Germinal center (tissue), 1 donor: ENCODE data around the gene SLC25A1.
A peak's percentile ranks its signal among the peaks of the same experiment; 100 is the strongest.

ENCODE experiments used
- DNase-seq: peaks from one replicate; pipeline ENCODE4 v3.0.0; 2012; ENCODE audit warnings: mixed read lengths, low spot score

Gene SLC25A1

GRCh38 chr22:19178657-19179496 lies at the start of gene SLC25A1:
Gene SLC25A1, minus strand, starts transcription at chr22:19178736. Its CDS starts 63 bp downstream, at chr22:19178673.
- DNase-seq, result peak; percentile 90

DNA sequence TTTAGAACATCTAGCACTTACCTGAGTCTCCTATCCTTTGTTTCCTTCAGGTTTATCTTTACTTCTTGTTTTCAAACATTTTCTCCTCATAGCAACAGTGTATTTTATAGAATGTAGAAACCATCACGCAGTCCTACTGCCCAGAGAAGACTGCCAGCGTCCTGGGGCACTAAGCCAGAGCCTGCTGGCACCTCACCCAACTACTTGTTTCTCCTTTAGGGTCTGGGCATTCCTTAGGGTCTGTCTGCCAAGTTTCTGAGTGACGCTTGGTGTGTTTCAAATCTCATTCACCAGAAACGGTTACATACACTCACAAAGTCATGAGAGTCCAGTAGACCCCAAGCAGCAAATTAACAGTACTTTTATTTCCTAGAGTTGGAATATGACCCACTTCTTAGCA lies 49.6 kb upstream of the SLC25A1 start:
- no peak for DNase-seq

- DNase-seq, result no peak
Measured at GRCh38 chr22:19226428-19226827, 47.9 kb upstream of the SLC25A1 start.

DNA sequence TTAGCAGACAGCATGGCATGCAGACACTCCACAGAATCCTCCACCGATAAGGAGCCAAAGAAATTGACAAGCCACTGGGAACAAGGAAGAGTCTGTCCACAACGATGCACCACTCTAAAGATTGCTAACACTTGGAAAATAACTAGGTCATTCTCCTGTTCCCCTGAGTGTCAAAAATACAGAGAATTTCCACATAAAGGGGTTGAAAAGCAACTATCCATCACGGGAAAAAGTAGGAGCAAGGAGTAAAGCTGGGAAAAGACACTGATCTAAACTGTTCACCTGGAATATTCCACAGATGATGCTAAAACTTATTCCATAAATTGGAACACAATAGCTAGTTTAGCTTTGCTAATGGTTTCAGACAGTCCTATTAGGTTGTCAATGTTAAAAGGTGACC lies 47.0 kb upstream of the SLC25A1 start:
- no peak for DNase-seq

GRCh38 chr22:19224985-19225384 lies 46.4 kb upstream of the SLC25A1 start:
- DNase-seq, result no peak

GRCh38 chr22:19224557-19224956 lies 46.0 kb upstream of the SLC25A1 start:
- no peak for DNase-seq

DNA sequence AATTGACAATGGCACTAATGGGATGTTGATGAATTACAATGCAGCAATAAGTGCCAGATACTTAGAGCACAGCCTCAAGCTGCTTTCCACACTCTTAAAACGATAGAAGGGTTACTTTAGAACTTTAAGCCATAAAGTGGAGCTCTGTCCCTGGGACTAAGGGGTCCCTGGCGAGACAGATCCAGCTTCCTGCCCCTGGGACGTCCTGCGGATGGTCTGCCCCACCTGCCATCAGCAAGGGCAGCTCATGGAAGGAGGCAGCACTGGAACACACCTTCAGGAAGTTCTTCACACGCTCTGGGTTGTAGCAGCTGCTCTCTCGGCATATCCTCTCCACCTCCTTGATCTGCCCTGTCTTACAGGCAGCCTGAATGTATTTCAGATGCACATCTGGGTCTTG lies 45.1 kb upstream of the SLC25A1 start:
- no peak for DNase-seq

- DNase-seq, result no peak
Measured at GRCh38 chr22:19223110-19223509, 44.6 kb upstream of the SLC25A1 start.

DNA sequence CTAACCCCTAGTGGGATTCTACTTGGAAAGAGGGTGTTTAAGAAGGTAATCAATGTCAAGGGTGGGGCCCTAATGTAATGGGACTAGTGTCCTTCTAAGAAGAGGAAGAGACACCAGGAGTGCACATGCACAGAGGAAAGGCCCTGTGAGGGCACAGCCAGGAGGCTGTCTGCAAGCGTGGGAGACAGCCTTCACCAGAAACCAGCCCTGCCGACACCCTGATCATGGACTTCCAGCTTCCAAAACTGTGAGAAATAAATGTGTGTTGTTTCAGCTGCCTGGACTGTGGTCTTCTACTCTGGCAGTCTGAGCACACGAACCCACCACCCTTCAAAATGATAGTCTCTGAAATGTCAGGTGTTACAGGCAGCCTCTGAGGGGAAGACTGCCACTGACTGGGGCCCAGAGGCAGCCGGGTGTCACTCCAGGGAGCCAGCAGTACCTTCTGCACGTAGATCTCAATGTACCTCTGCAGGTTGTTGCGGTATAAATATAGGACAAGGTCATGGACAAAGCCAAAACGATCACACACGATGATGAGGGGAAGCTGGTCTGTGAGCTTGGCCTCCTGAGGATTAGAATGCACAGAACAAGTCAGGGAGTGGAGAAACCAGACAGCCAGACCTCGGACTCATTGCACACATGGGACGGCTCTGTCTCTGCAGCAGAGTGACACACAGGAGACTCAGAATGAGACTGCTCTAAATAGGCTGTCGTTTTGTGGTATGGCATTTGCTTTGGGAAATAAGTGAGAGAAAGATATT lies 43.9 kb upstream of the SLC25A1 start:
- DNase-seq, result no peak

GRCh38 chr22:19220867-19221266 lies 42.3 kb upstream of the SLC25A1 start:
- no peak for DNase-seq

DNA sequence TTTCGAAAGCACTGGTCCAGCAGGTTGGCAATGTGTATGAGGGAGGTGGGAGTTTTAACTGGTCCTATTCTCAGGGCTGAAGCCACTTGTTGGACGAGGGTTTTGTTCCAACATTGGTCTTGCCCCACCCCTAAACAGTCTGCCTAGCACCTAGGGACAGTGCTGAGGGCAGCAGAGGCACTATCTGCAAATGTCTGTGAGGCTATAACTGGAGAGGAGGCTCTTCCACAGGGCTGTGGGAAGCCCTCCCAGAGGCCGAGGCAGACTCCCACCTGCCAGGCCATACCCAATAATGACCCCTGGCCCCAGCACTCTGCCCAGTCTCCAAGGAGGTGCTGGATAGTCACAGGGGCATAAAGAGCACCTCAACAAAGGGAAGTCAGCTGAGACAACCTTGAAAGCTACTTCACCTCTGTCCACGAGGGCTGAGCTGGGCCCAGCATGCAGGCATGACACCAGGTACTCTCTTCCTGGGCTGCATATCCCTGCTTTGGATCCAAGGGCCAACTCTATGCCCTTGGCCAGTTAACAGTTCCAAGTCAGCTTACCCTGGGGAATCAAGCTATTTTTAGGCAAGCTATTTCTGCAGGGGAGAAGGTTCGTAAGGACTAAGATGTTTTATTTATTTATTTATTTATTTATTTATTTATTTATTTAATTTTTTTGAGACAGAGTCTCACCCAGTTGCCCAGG lies 40.2 kb upstream of the SLC25A1 start:
- no peak for DNase-seq

DNA sequence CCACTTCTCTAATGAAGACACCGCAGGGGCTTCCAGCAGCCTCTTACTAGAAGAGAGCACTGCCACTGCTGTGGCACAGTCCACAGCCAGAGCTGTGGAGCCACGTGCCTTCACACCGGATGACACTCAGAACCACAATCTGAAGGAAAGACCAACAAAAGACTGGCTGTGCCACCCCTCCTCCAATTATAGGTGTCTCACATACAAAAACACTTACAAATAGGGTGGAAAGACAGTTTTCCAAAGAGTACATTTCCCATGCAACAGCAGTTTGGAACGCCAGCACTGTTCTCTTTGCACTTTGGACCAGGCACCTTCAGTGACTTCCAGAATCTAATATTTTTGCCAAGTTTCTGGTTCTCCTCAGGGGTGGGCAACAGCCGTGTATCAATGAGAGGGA lies 38.0 kb upstream of the SLC25A1 start:
- DNase-seq, result no peak

GRCh38 chr22:19215360-19215759 lies 36.8 kb upstream of the SLC25A1 start:
- DNase-seq, result no peak

- no peak for DNase-seq
Measured at GRCh38 chr22:19214078-19214473, 35.5 kb upstream of the SLC25A1 start.

DNA sequence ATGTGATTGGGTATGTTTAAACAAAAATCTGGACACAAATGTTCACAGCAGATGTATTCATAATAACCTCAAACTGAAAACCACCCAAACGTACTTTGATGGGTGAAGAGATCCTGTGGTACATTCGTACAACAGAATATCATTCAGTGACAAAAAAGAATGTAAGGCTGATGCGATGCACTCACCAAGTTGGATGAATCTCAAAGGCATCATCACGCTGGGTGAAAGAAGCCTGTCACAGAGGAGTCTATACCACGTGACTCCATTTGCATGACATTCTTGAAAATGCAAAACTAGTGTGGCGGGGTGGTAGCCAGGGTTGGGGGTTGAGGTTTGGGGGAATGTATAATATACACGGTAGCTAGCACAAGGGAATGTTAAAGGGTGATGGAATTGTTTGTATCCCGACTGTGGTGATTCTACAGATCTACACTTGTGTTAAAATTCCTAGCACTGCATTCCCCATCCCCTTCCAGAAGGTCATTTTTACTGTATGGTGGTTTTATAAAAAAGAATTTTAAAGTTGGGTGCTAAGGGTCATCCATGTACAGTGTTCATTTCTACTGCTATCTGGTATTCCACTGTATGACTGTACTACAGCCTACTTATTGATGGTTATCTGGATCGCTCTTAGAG lies 35.0 kb upstream of the SLC25A1 start:
- DNase-seq, result no peak

GRCh38 chr22:19213001-19213400 lies 34.5 kb upstream of the SLC25A1 start:
- DNase-seq, result peak; percentile 27

DNA sequence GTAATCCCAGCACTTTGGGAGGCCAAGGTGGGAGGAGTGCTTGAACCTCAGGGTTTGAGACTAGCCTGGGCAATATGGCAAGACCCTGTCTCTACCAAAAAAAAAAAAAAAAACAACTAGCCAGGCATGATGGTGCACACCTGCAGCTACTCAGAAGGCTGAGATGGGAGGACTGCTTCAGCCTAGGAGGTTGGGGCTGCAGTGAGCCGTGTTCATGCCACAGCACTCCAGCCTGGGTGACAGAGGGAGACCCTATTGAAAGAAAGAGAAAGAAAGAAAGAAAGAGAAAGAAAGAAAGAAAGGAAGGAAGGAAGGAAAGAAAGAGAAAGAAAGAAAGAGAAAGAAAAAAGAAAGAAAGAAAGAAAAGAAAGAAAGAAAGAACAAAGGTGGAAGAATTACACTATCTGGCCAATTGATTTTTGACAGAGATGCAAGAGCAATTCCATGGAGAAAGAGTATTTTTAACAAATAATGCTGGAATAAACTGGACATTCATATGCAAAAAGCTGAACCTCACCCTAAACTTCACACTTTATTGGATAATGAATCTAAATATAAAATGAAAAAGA lies 33.9 kb upstream of the SLC25A1 start:
- no peak for DNase-seq

DNA sequence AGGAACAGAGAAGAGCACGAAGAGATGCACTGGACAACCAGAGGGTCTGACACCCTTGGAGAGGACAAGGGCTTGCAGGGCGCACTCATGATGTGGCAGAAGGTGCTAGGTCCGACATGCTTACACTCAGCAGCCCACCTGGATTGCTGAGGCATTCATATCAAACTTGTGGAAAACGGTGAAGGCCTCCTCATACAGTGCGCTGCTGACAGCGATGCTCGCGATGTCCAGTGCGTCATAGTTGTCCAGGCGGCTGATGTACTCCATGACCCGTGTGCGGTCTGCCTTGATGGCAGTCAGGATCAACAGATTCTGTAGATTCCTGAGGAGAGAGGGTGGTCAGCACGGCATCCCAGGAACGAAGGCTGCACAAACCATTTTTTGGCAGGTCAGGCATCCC lies 31.7 kb upstream of the SLC25A1 start:
- no peak for DNase-seq

GRCh38 chr22:19208287-19208847 lies 29.8 kb upstream of the SLC25A1 start:
- no peak for DNase-seq

GRCh38 chr22:19207884-19208283 lies 29.3 kb upstream of the SLC25A1 start:
- no peak for DNase-seq

- DNase-seq, result no peak
Measured at GRCh38 chr22:19207401-19207808, 28.9 kb upstream of the SLC25A1 start.

DNA sequence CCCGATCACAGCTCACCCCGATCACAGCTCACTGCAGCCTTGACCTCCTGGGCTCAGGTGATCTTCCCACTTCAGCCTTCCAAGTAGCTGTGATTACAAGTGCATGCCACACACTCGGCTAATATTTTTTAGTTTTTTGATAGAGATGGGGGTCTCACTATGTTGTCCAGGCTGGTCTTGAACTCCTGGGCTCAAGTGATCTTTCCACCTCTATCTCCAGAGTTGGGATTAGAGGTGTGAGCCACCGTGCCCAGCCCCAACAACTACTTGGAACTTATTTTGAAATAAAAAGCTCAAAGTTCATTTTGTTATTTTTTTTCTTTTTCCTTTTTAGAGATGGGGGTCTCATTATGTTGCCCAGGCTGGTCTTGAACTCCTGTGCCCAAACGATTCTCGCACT lies 27.8 kb upstream of the SLC25A1 start:
- no peak for DNase-seq
